K562 (cell line): ENCODE measurements around the gene ROMO1. TPM values are rescaled to one million over a fixed set of nuclear protein-coding genes. Genes with fewer than 3 reads are reported as not detected.
A peak's percentile ranks its signal among the peaks of the same experiment; 100 is the strongest.

Experiments used
- ATAC-seq: fragments of 200-7000 bp; cut with Tn5 transposase; 3 replicates; pipeline ENCODE4 v1.9.1; 2020; ENCODE audit warnings: moderate library complexity
- BruUV-seq: library from RNA; stranded (reverse); fragments of 400-500 nt; replicated peaks from 2 replicates; lab custom pipeline; 2021; lab: Mats Ljungman, UMichigan
- CTCF ChIA-PET: fragments of 300-600 bp; formaldehyde crosslinking; extraction: SDS; loops from one replicate; lab custom pipeline; 2021; ENCODE audit warnings: low intra/inter-chr PET ratio; lab: Yijun Ruan, JAX
- POLR2A ChIA-PET: fragments of 300-600, 350-650 bp; sonication (Branson Sonifier 250); formaldehyde crosslinking; extraction: SDS; loops from one replicate; lab custom pipeline; 2021; ENCODE audit warnings: antibody characterized with exemption, inconsistent platforms; lab: Yijun Ruan, JAX
- DNase-seq, 4 experiments: peaks; one replicate each; pipeline versions ENCODE4 v3.0.0 to v3.0.0-alpha.2; 2011 to 2018; ENCODE audit warnings: low spot score in 3 of 4, mixed read lengths in 3 of 4; ENCODE audit errors: extremely low read depth in 1 of 4
- FAIRE-seq: peaks from 2 replicates; lab custom pipeline; 2011; peaks lifted over from hg19 to GRCh38; lab: Jason Lieb, UNC
- H2AFZ ChIP-seq: 2 replicates; pipeline ENCODE4 v1.6.0; 2011; ENCODE audit warnings: low read depth, low read length, control low read depth, inconsistent platforms
- H3K27ac ChIP-seq: fragments of 200-600 bp; 3 replicates; pipeline ENCODE4 v1.8.0; 2011; ENCODE audit warnings: low read depth, mild to moderate bottlenecking, control low read depth, inconsistent platforms, low read length, moderate library complexity, mixed read lengths; ENCODE audit errors: extremely low read depth
- H3K27me3 ChIP-seq, 2 experiments: fragments of 300-600 bp in 1 of 2; 2 replicates in 1 of 2; 3 replicates in 1 of 2; pipeline versions ENCODE4 v1.6.0 to v1.8.0; 2011; ENCODE audit warnings: inconsistent platforms in 2 of 2, low read length in 2 of 2, mild to moderate bottlenecking in 1 of 2, mixed read lengths in 1 of 2, moderate library complexity in 1 of 2; ENCODE audit not compliant: control insufficient read depth in 2 of 2, insufficient read depth in 2 of 2
- H3K36me3 ChIP-seq: fragments of 300-600 bp; 3 replicates; pipeline ENCODE4 v1.8.0; 2011; ENCODE audit warnings: mild to moderate bottlenecking, low read length, inconsistent platforms; ENCODE audit not compliant: control insufficient read depth, insufficient read depth
- H3K4me1 ChIP-seq, 2 experiments: fragments of 200-600 bp in 1 of 2; replicated peaks in 1 of 2; 2 replicates in 1 of 2; 3 replicates in 1 of 2; pipeline versions ENCODE4 v1.5.1 to v1.8.0; 2011; ENCODE audit warnings: inconsistent platforms in 2 of 2, low read length in 2 of 2, mild to moderate bottlenecking in 1 of 2, mixed read lengths in 1 of 2, moderate library complexity in 1 of 2; ENCODE audit not compliant: control insufficient read depth in 2 of 2, insufficient read depth in 2 of 2
- H3K4me2 ChIP-seq: 2 replicates; pipeline ENCODE4 v1.6.1; 2011; ENCODE audit warnings: low read length, control low read depth, inconsistent platforms, mixed read lengths; ENCODE audit not compliant: insufficient read depth
- H3K4me3 ChIP-seq: fragments of 200-600 bp; sonication (generic), shearing (Covaris generic); 2 replicates; pipeline ENCODE4 v1.5.1; 2016; ENCODE audit warnings: control low read depth, inconsistent platforms
- H3K79me2 ChIP-seq: fragments of 200-600 bp; 3 replicates; pipeline ENCODE4 v1.8.0; 2011; ENCODE audit warnings: low read length, inconsistent platforms; ENCODE audit not compliant: control insufficient read depth, insufficient read depth
- H3K9ac ChIP-seq, 2 experiments: 2 replicates each; pipeline versions ENCODE4 v1.6.0 to v1.6.1; 2011; ENCODE audit warnings: low read depth in 2 of 2, low read length in 2 of 2, control low read depth in 1 of 2, inconsistent platforms in 1 of 2, mild to moderate bottlenecking in 1 of 2, mixed read lengths in 1 of 2; ENCODE audit not compliant: insufficient read depth in 1 of 2
- H3K9me1 ChIP-seq: one replicate; pipeline ENCODE4 v1.6.0; 2011; ENCODE audit warnings: inconsistent platforms, mild to moderate bottlenecking, low read length, moderate library complexity; ENCODE audit not compliant: control insufficient read depth, insufficient read depth
- H3K9me3 ChIP-seq: replicated peaks from 2 replicates; pipeline ENCODE4 v1.5.1; 2011; ENCODE audit warnings: low read depth, low read length, inconsistent platforms; ENCODE audit not compliant: control insufficient read depth, insufficient read depth
- H4K20me1 ChIP-seq: replicated peaks from 2 replicates; pipeline ENCODE4 v1.6.1; 2011; ENCODE audit warnings: low read length, inconsistent platforms, mixed read lengths; ENCODE audit not compliant: control insufficient read depth, insufficient read depth
- JUND ChIP-seq, 2 experiments: IDR thresholded peaks; 2 replicates in 1 of 2; 3 replicates in 1 of 2; pipeline ENCODE4 v1.6.1; 2011; ENCODE audit warnings: borderline replicate concordance in 2 of 2, low read depth in 2 of 2, low read length in 2 of 2, improper control_type of control experiment in 1 of 2, missing biosample characterization in 1 of 2, missing genetic modification characterization in 1 of 2, missing genetic modification reagents in 1 of 2
- MAFG ChIP-seq: fragments of 450-650 bp; conservative IDR thresholded peaks from 2 replicates; pipeline ENCODE4 v1.6.1; 2016; ENCODE audit warnings: missing genetic modification characterization, missing compliant biosample characterization
- RBFOX2 ChIP-seq: fragments of 200-400 bp; formaldehyde crosslinking; IDR thresholded peaks from 2 replicates; pipeline ENCODE4 v1.6.1; 2017; ENCODE audit warnings: low read depth, mild to moderate bottlenecking, low read length, moderate library complexity
- RBM39 ChIP-seq: fragments of 200-400 bp; formaldehyde crosslinking; optimal IDR thresholded peaks from 2 replicates; pipeline ENCODE3; 2018; ENCODE audit warnings: low read depth, low read length
- ZFP36 ChIP-seq: fragments of 150-350 bp; IDR thresholded peaks from 2 replicates; pipeline ENCODE4 v1.6.1; 2018; ENCODE audit warnings: low read length, low read depth; ENCODE audit not compliant: partially characterized antibody
- ZNF592 ChIP-seq: fragments of 450-650 bp; IDR thresholded peaks from 2 replicates; pipeline ENCODE4 v1.6.1; 2017; ENCODE audit warnings: antibody characterized with exemption, mild to moderate bottlenecking
- WGBS: fragments of 100-300 bp; shearing (Covaris generic); methylation state at CpG from one replicate; pipeline ENCODE4 v1.1.6; 2016; ENCODE audit warnings: low coverage, mixed read lengths; ENCODE audit not compliant: insufficient coverage; ENCODE audit errors: missing lambda C conversion rate; 5-methylcytosine and 5-hydroxymethylcytosine counted together
- in situ Hi-C: fragments of 300-500 bp; cut with MboI; formaldehyde crosslinking; loops from 4 replicates; pipeline ENCODE4 v1.15.0; 2018; ENCODE audit warnings: inconsistent platforms, mixed read lengths
- intact Hi-C: fragments of 100-400 bp; cut with micrococcal nuclease; formaldehyde crosslinking; loops from 2 replicates; pipeline ENCODE4 v1.14.2; 2022
- polyA plus RNA-seq, 8 experiments: library from polyadenylated mRNA; depleted of rRNA in 4 of 8; stranded (reverse) in 5 of 8; unstranded in 3 of 8; fragments of >200 nt; fragmentation: Nextera tagmentation in 2 of 8; fragmentation: Illumina TruSeq in 1 of 8; extraction: Ambion mirVana in 2 of 8; extraction: Trizol in 1 of 8; gene quantifications; 2 replicates each; pipeline versions ENCODE4 v1.2.1 to v1.2.3, GENCODE V29; 2011 to 2014; ENCODE audit warnings: inconsistent platforms in 1 of 8, missing spikeins in 1 of 8
- total RNA-seq, 7 experiments: library from RNA; depleted of rRNA in 6 of 7; stranded (reverse); fragments of >200 nt in 6 of 7; fragmentation: Illumina TruSeq in 2 of 7; extraction: Trizol in 2 of 7; gene quantifications; 2 replicates each; pipeline versions ENCODE4 v1.2.1 to v1.2.3, GENCODE V29; 2011 to 2021; ENCODE audit warnings: low replicate concordance in 1 of 7

The ROMO1 gene
- total and polyA plus RNA-seq, 9 of the 15 experiments (the other 6 are each of a cell fraction or from before 2014, with no cell fraction given), result 31.8 to 741 (median 226) TPM

DNA sequence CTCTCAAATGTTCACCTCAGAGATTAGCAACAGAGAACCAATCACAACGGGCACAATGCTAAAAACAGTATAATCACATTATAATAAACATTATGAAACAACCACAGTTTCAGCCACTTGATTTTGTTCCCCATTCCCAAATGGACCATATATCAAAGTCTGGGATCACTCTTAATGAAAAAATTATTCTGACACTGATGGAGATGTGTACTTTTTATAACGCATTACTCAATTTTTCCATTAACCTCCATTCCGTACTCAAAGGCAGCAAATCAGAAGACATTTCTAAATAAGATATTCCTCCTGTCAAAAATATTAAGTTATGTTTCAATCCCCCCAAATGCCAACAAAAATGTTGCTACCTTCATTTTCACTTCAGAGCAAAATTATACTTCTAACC, 37.3 kb upstream of the ROMO1 start:
- in situ Hi-C loops, result no loop called here
- no peak overlapping the region for H2AFZ ChIP-seq
- no peaks in the 10 kb centered on the region for H3K9me1 ChIP-seq
- TF ChIP-seq ZFP36, result no peak
- TF ChIP-seq RBFOX2, result 0 out of 2 replicates have a peak, but pooled peaks have one; percentile 17
- no peak for TF ChIP-seq JUND (IDR thresholded peaks at IDR 0.05; ENCODE audit: borderline replicate concordance, low read depth, low read length)
- peak; percentile 12; the same call in 1 of the 3 replicates for TF ChIP-seq JUND (tag; IDR thresholded peaks at IDR 0.05; ENCODE audit: borderline replicate concordance, low read depth, low read length)
- no peak for TF ChIP-seq RBM39
- no peak for TF ChIP-seq ZNF592
- TF ChIP-seq MAFG (tag), result no peak
- 16% methylated on average over 3 of the region's 3 CpGs for WGBS
- peak overlapping the region; percentile 57; the same call in 1 of the 2 replicates for H3K4me3 ChIP-seq
- H3K27ac ChIP-seq, result no peak overlapping the region
- no TSS peak for BruUV-seq
- POLR2A ChIA-PET, result interaction anchor here (0.6 to 1.5 kb wide), 5 partner anchors 20 to 899 kb away, joined by 3 to 4 read pairs (median 3); no protein-coding TSS in a partner anchor
- H3K4me1 ChIP-seq, result peaks cover 22 to 24% of the 10 kb centered on the region in 2 experiments; a peak in 4 of 5 replicates
- H4K20me1 ChIP-seq, result peaks cover 46% of the 10 kb centered on the region
- ATAC-seq, result no peak
- CTCF ChIA-PET, result no interaction called here
- no peaks in the 10 kb centered on the region for H3K27me3 ChIP-seq
- peaks cover 82% of the 10 kb centered on the region for H3K79me2 ChIP-seq
- H3K9me3 ChIP-seq, result no peaks in the 10 kb centered on the region
- no peak for FAIRE-seq
- peaks cover 11% of the 10 kb centered on the region; the same call in 2 of the 3 replicates for H3K36me3 ChIP-seq
- DNase-seq, result no peak
- intact Hi-C loops, result loop anchor here (5.0 kb wide), 1 partner anchor 45 kb away; the partner anchor contains the start of gene SPAG4
- peak overlapping the region; percentile 89 for H3K4me2 ChIP-seq
- H3K9ac ChIP-seq, result peak overlapping the region in 1 of 2 experiments; percentile 92; a peak in 1 of 4 replicates
